ENCODE data around the gene CACNA2D3. TPM values are rescaled to one million over a fixed set of nuclear protein-coding genes. Genes with fewer than 3 reads are reported as not detected.

The CACNA2D3 gene
- total RNA-seq, 6 experiments from 2014 or later = 0.14 to 0.23 (median 0.19) TPM; not detected in 2

- H3K36me3 Mint-ChIP-seq (ENCODE audit: low read depth) = no peaks in the 10 kb centered on the region
- H3K27me3 Mint-ChIP-seq (ENCODE audit: insufficient read depth) = no peaks in the 10 kb centered on the region; the same call in 1 of the 2 replicates
- no peaks in the 10 kb centered on the region for H3K9me3 Mint-ChIP-seq
- TF ChIP-seq CTCF (IDR thresholded peaks at IDR 0.05) = no peak
- H3K27ac Mint-ChIP-seq = no peak overlapping the region
- no peak for DNase-seq
- peaks cover 52% of the 10 kb centered on the region for H3K4me1 Mint-ChIP-seq (ENCODE audit: low read depth)
- no peak overlapping the region for H3K4me3 Mint-ChIP-seq
Observed at GRCh38 chr3:54949491-54950044, 827.2 kb downstream of the CACNA2D3 start.

- DNase-seq = no peak
- Mint-ChIP-seq H3K27me3 (ENCODE audit: insufficient read depth) (no peaks in the 10 kb centered on the region; the same call in 1 of the 2 replicates), H3K9me3 (no peaks in the 10 kb centered on the region), H3K4me1 (ENCODE audit: low read depth) (peaks cover 62% of the 10 kb centered on the region), H3K27ac (0 out of 2 replicates have a peak overlapping the region, but pooled peaks have one; percentile 21), H3K36me3 (ENCODE audit: low read depth) (no peaks in the 10 kb centered on the region), H3K4me3 (no peak overlapping the region)
- no peak for TF ChIP-seq CTCF (IDR thresholded peaks at IDR 0.05)
Observed at GRCh38 chr3:54950391-54951003, 828.1 kb downstream of the CACNA2D3 start.

GRCh38 chr3:54951405-54951804 lies 829.1 kb downstream of the CACNA2D3 start:
- peak; percentile 90 for TF ChIP-seq CTCF (IDR thresholded peaks at IDR 0.05)
- Mint-ChIP-seq H3K36me3 (ENCODE audit: low read depth) (no peaks in the 10 kb centered on the region), H3K4me1 (ENCODE audit: low read depth) (peaks cover 64% of the 10 kb centered on the region), H3K27ac (peak overlapping the region; percentile 13), H3K4me3 (no peak overlapping the region), H3K9me3 (no peaks in the 10 kb centered on the region), H3K27me3 (ENCODE audit: insufficient read depth) (no peaks in the 10 kb centered on the region)
- peak; percentile 87 for DNase-seq

- peak overlapping the region; percentile 89 for H3K27ac Mint-ChIP-seq
Observed at GRCh38 chr3:54954022-54954421, 831.7 kb downstream of the CACNA2D3 start.

GRCh38 chr3:54954521-54954920 lies 832.2 kb downstream of the CACNA2D3 start:
- H3K27ac Mint-ChIP-seq = peak overlapping the region; percentile 89
- no peak for TF ChIP-seq CTCF (IDR thresholded peaks at IDR 0.05)
- DNase-seq = peak; percentile 18
- no peaks in the 10 kb centered on the region for H3K36me3 Mint-ChIP-seq (ENCODE audit: low read depth)
- H3K4me1 Mint-ChIP-seq (ENCODE audit: low read depth) = peaks cover 71% of the 10 kb centered on the region
- H3K27me3 Mint-ChIP-seq (ENCODE audit: insufficient read depth) = peaks cover 2% of the 10 kb centered on the region; the same call in 1 of the 2 replicates
- peak overlapping the region; percentile 27; the same call in 1 of the 2 replicates for H3K4me3 Mint-ChIP-seq
- no peaks in the 10 kb centered on the region for H3K9me3 Mint-ChIP-seq

More at GRCh38 chr3:54954022-54954421, 831.7 kb downstream of the CACNA2D3 start:
- H3K4me3 Mint-ChIP-seq = peak overlapping the region; percentile 27
- TF ChIP-seq CTCF (IDR thresholded peaks at IDR 0.05) = no peak
- H3K4me1 Mint-ChIP-seq (ENCODE audit: low read depth) = peaks cover 73% of the 10 kb centered on the region
- H3K27me3 Mint-ChIP-seq (ENCODE audit: insufficient read depth) = peaks cover 2% of the 10 kb centered on the region; the same call in 1 of the 2 replicates
- H3K36me3 Mint-ChIP-seq (ENCODE audit: low read depth) = no peaks in the 10 kb centered on the region
- DNase-seq = peak; percentile 85
- no peaks in the 10 kb centered on the region for H3K9me3 Mint-ChIP-seq
